Panc1 (cell line): ENCODE measurements around the gene ADAMTS1. TPM values are rescaled to one million over a fixed set of nuclear protein-coding genes. Genes with fewer than 3 reads are reported as not detected.

Source experiments
- ATAC-seq: fragments of 200-7000 bp; cut with Tn5 transposase; 2 replicates; pipeline ENCODE4 v1.9.1; 2020; ENCODE audit warnings: mild to moderate bottlenecking, moderate library complexity
- BruUV-seq: library from RNA; stranded (reverse); fragments of 400-500 nt; replicated peaks from 2 replicates; lab custom pipeline; 2021; lab: Mats Ljungman, UMichigan
- CTCF ChIA-PET: fragments of 300-600 bp; sonication (Branson Sonifier 250); formaldehyde crosslinking; loops from one replicate; lab custom pipeline; 2022; ENCODE audit warnings: antibody characterized with exemption; lab: Charles Lee
- POLR2A ChIA-PET: fragments of 300-600 bp; sonication (Branson Sonifier 250); formaldehyde crosslinking; loops from one replicate; lab custom pipeline; 2022; ENCODE audit warnings: antibody characterized with exemption; lab: Charles Lee
- DNase-seq: peaks from one replicate; pipeline ENCODE4 v3.0.0-alpha.2; 2010; ENCODE audit warnings: low read depth, low spot score
- H3K27ac ChIP-seq: 2 replicates; pipeline ENCODE4 v1.5.1; 2011; ENCODE audit warnings: mild to moderate bottlenecking, low read length, inconsistent platforms
- H3K27me3 ChIP-seq: fragments of 200-500 bp; sonication (Bioruptor generic); 2 replicates; pipeline ENCODE4 v1.6.0; 2014; ENCODE audit warnings: low read length, inconsistent platforms; ENCODE audit not compliant: control insufficient read depth, insufficient read depth
- H3K36me3 ChIP-seq: fragments of 200-500 bp; sonication (Bioruptor generic); 2 replicates; pipeline ENCODE4 v1.5.1; 2014; ENCODE audit warnings: inconsistent platforms, mild to moderate bottlenecking, low read length, moderate library complexity; ENCODE audit not compliant: control insufficient read depth, insufficient read depth
- H3K4me1 ChIP-seq: 2 replicates; pipeline ENCODE4 v1.5.1; 2011; ENCODE audit warnings: inconsistent platforms, mild to moderate bottlenecking, low read length, moderate library complexity; ENCODE audit not compliant: control insufficient read depth, insufficient read depth
- H3K4me3 ChIP-seq, 2 experiments: 2 replicates each; pipeline ENCODE4 v1.5.1; 2011 to 2012; ENCODE audit warnings: low read depth in 2 of 2, low read length in 2 of 2, mild to moderate bottlenecking in 2 of 2, inconsistent platforms in 1 of 2, moderate library complexity in 1 of 2
- H3K9me3 ChIP-seq: fragments of 200-500 bp; sonication (Bioruptor generic); 2 replicates; pipeline ENCODE4 v1.5.1; 2014; ENCODE audit warnings: low read depth, mild to moderate bottlenecking, inconsistent platforms, low read length, moderate library complexity; ENCODE audit not compliant: control insufficient read depth, insufficient read depth
- CTCF ChIP-seq: fragments of 450-650 bp; IDR thresholded peaks from 2 replicates; pipeline ENCODE4 v1.5.1; 2017; ENCODE audit warnings: mild to moderate bottlenecking
- POLR2AphosphoS5 ChIP-seq: IDR thresholded peaks from 2 replicates; pipeline ENCODE4 v1.6.1; 2012; ENCODE audit warnings: mild to moderate bottlenecking, low read depth, low read length, moderate library complexity
- SIN3A ChIP-seq: IDR thresholded peaks from 2 replicates; pipeline ENCODE4 v1.6.1; 2012; ENCODE audit warnings: low read depth, mild to moderate bottlenecking, low read length, moderate library complexity, borderline replicate concordance; ENCODE audit not compliant: insufficient read depth
- TCF7L2 ChIP-seq: IDR thresholded peaks from 2 replicates; pipeline ENCODE4 v1.6.1; 2011; ENCODE audit warnings: mild to moderate bottlenecking, low read depth, low read length, inconsistent platforms
- in situ Hi-C: cut with HindIII; loops from 2 replicates; pipeline ENCODE4 v1.10.0; 2016; ENCODE audit warnings: low sequenced_read_pairs, low pct_unique_long_range_greater_than_20kb
- intact Hi-C: fragments of 100-400 bp; cut with micrococcal nuclease; formaldehyde crosslinking; loops from one replicate; pipeline ENCODE4 v1.10.0; 2022; ENCODE audit not compliant: unreplicated experiment
- total RNA-seq: library from RNA; stranded (reverse); gene quantifications from one replicate; pipeline ENCODE4 v1.2.1, GENCODE V29; 2021; ENCODE audit not compliant: unreplicated experiment
- TF ChIP-seq, protein P1 (sequence below), 2 experiments: IDR thresholded peaks; 2 replicates each; pipeline ENCODE4 v1.6.1; 2011 to 2012; ENCODE audit warnings: low read depth in 2 of 2, control low read depth in 1 of 2, low read length in 1 of 2, mild to moderate bottlenecking in 1 of 2, moderate library complexity in 1 of 2; ENCODE audit not compliant: insufficient read depth in 1 of 2

Gene ADAMTS1
- total RNA-seq, 1 experiment from 2014 or later: 3.3 TPM

- intact Hi-C loops: no loop called here
- TF ChIP-seq, protein P1, sequence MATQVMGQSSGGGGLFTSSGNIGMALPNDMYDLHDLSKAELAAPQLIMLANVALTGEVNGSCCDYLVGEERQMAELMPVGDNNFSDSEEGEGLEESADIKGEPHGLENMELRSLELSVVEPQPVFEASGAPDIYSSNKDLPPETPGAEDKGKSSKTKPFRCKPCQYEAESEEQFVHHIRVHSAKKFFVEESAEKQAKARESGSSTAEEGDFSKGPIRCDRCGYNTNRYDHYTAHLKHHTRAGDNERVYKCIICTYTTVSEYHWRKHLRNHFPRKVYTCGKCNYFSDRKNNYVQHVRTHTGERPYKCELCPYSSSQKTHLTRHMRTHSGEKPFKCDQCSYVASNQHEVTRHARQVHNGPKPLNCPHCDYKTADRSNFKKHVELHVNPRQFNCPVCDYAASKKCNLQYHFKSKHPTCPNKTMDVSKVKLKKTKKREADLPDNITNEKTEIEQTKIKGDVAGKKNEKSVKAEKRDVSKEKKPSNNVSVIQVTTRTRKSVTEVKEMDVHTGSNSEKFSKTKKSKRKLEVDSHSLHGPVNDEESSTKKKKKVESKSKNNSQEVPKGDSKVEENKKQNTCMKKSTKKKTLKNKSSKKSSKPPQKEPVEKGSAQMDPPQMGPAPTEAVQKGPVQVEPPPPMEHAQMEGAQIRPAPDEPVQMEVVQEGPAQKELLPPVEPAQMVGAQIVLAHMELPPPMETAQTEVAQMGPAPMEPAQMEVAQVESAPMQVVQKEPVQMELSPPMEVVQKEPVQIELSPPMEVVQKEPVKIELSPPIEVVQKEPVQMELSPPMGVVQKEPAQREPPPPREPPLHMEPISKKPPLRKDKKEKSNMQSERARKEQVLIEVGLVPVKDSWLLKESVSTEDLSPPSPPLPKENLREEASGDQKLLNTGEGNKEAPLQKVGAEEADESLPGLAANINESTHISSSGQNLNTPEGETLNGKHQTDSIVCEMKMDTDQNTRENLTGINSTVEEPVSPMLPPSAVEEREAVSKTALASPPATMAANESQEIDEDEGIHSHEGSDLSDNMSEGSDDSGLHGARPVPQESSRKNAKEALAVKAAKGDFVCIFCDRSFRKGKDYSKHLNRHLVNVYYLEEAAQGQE (IDR thresholded peaks at IDR 0.05; ENCODE audit: insufficient read depth in 1 of 2, low read depth in 2 of 2, low read length in 1 of 2): no peak
- TF ChIP-seq CTCF (no peak), POLR2AphosphoS5 (no peak), TCF7L2 (no peak), SIN3A (no peak)
- ChIA-PET CTCF (no interaction called here), POLR2A (no interaction called here)
- in situ Hi-C loops: no loop called here
- Histone ChIP-seq H3K9me3 (no peaks in the 10 kb centered on the region), H3K27ac (no peak overlapping the region), H3K36me3 (no peaks in the 10 kb centered on the region), H3K4me1 (no peaks in the 10 kb centered on the region), H3K4me3 (no peak overlapping the region), H3K27me3 (no peaks in the 10 kb centered on the region)
- no peak for ATAC-seq
- no TSS peak for BruUV-seq
- no peak for DNase-seq
Observed at GRCh38 chr21:26790296-26790695, 54.9 kb downstream of the ADAMTS1 start.

DNA sequence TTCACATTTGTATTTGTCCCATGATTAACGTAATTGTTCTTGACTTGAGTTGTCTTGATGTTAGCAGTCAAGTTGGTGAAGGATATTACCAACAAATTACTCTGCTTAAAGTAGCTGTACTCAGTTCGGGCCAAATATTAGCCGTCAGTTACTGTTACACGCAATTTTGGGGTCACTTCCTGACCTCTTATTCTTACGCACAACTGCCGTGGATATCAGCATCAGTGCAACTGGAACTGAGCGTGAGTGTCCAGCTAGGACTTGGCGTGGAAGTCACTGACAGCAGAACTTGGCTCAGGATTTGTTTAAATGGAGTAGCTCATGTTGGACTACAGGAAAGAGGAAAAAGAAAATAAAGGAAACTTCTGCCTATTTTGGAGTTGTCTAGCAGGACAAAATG is 56.4 kb downstream of the ADAMTS1 start:
- no peak overlapping the region for H3K27ac ChIP-seq
- ChIA-PET POLR2A (no interaction called here), CTCF (no interaction called here)
- H3K4me3 ChIP-seq: no peak overlapping the region
- ATAC-seq (no peak), DNase-seq (no peak)
- H3K27me3 ChIP-seq: no peaks in the 10 kb centered on the region
- no peaks in the 10 kb centered on the region for H3K4me1 ChIP-seq
- H3K9me3 ChIP-seq: no peaks in the 10 kb centered on the region
- intact Hi-C loops: no loop called here
- H3K36me3 ChIP-seq: no peaks in the 10 kb centered on the region
- BruUV-seq: no TSS peak
- in situ Hi-C loops: no loop called here
- TF ChIP-seq CTCF (no peak), TCF7L2 (no peak), SIN3A (no peak), POLR2AphosphoS5 (no peak)
- TF ChIP-seq, protein P1 (IDR thresholded peaks at IDR 0.05; ENCODE audit: insufficient read depth in 1 of 2, low read depth in 2 of 2, low read length in 1 of 2): no peak

Other genes starting within 250 kb of the ADAMTS1 start
- 0.05 TPM for gene ADAMTS5, start 121.7 kb upstream of the ADAMTS1 start, total RNA-seq